DOHH2 (cell line): ENCODE measurements around the gene ETV5.
"Not testable (repeated sequence)": the region's sequence is repeated elsewhere in the genome, so short reads cannot be mapped to it uniquely, and the experiment has no call there.

Source experiments
- EZH2phosphoT487 ChIP-seq: fragments of 200-600 bp; sonication (generic); IDR thresholded peaks from 2 replicates; pipeline ENCODE4 v1.6.1; 2017; ENCODE audit warnings: borderline replicate concordance, mild to moderate bottlenecking, antibody characterized with exemption, low read length, moderate library complexity, mixed read lengths
- TF ChIP-seq, protein P1 (sequence below): fragments of 200-600 bp; sonication (generic); IDR thresholded peaks from one replicate; pipeline ENCODE4 v1.5.1; 2014; ENCODE audit warnings: antibody characterized with exemption, mild to moderate bottlenecking, low read depth, low read length; ENCODE audit not compliant: poor library complexity, severe bottlenecking

DNA sequence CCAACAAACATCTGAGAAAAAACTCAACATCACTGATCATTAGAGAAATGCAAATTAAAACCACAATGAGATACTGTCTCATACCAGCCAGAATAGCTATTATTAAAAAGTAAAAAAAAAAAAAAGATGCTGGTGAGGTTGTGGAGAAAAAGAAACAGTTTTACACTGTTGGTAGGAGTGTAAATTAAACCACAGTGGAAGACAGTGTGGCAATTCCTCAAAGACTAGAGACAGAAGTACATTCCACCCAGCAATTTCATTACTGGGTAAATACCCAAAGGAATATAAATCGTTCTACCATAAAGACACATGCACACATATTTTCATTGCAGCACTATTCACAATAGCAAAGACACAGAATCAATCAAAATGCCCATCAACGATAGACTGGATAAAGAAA is 89.6 kb downstream of the ETV5 start:
- TF ChIP-seq, protein P1, sequence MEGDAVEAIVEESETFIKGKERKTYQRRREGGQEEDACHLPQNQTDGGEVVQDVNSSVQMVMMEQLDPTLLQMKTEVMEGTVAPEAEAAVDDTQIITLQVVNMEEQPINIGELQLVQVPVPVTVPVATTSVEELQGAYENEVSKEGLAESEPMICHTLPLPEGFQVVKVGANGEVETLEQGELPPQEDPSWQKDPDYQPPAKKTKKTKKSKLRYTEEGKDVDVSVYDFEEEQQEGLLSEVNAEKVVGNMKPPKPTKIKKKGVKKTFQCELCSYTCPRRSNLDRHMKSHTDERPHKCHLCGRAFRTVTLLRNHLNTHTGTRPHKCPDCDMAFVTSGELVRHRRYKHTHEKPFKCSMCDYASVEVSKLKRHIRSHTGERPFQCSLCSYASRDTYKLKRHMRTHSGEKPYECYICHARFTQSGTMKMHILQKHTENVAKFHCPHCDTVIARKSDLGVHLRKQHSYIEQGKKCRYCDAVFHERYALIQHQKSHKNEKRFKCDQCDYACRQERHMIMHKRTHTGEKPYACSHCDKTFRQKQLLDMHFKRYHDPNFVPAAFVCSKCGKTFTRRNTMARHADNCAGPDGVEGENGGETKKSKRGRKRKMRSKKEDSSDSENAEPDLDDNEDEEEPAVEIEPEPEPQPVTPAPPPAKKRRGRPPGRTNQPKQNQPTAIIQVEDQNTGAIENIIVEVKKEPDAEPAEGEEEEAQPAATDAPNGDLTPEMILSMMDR, result not testable (repeated sequence)
- TF ChIP-seq EZH2phosphoT487, result not testable (repeated sequence)
